HG03439 (cell line): ENCODE data around the gene CCDC74A.
A peak's percentile ranks its signal among the peaks of the same experiment; 100 is the strongest.
"Not testable (repeated sequence)": the region's sequence is repeated elsewhere in the genome, so short reads cannot be mapped to it uniquely, and the experiment has no call there.

Source experiments
- ATAC-seq: cut with Tn5 transposase; IDR thresholded peaks from one replicate; pipeline ENCODE4 v1.9.1; 2021; ENCODE audit warnings: mild to moderate bottlenecking, moderate library complexity; ENCODE audit not compliant: unreplicated experiment

Gene CCDC74A

DNA sequence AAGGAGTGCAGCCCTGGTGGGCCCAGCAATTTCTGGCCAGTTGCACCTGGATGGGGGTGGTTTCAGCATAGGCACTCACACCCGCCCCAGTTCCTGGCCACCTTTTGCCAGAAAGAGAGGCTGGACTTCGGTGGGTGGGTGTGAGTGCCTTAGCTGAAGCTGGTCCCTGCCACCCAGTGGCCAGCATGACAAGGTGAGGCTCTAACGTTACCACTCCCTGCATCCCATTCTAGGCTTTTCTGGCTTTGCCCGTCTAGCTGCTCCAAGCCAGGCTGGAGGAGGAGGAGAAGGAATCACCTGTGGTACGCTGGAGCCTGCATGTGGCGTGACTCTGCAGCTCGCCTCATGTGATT, 17.1 kb downstream of the CCDC74A start:
- not testable (repeated sequence) for ATAC-seq

DNA sequence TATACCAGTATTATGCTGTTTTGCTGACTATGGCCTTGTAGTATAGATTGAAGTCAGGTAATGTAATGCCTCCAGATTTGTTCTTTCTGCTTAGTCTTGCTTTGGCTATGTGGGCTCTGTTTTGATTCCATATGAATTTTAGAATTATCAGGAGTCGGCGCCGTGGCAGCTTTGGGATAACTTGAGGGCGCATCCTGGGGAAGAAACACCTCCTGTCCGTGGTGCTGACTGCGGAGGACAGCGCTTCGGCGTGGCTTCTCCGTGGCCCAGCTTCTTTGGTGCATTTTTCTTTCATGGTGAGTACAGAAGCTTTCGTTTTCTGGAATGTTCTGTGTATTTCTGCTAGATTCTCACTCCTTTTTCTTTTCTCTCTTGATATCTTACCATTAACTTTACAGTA, 25.2 kb downstream of the CCDC74A start:
- no peak for ATAC-seq

DNA sequence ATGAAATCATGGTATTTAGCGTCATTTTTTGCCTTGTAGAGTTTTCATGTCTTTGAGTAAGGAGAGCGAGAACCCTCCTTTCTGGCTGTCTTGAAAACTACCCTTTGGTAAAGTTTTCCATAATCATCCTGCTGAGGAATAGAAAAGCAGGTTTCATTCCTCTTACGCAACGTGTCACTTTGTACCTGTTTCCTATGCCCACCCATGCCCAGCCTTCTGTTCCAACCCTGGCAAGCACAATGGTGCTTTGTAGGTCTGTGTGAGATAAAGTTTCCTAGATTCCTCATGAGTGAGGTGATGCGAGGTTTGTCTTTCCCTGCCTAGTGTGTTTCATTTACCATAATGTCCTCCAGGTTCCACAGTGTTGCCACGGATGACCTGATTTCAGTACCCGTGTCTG, 29.3 kb downstream of the CCDC74A start:
- no peak for ATAC-seq

DNA sequence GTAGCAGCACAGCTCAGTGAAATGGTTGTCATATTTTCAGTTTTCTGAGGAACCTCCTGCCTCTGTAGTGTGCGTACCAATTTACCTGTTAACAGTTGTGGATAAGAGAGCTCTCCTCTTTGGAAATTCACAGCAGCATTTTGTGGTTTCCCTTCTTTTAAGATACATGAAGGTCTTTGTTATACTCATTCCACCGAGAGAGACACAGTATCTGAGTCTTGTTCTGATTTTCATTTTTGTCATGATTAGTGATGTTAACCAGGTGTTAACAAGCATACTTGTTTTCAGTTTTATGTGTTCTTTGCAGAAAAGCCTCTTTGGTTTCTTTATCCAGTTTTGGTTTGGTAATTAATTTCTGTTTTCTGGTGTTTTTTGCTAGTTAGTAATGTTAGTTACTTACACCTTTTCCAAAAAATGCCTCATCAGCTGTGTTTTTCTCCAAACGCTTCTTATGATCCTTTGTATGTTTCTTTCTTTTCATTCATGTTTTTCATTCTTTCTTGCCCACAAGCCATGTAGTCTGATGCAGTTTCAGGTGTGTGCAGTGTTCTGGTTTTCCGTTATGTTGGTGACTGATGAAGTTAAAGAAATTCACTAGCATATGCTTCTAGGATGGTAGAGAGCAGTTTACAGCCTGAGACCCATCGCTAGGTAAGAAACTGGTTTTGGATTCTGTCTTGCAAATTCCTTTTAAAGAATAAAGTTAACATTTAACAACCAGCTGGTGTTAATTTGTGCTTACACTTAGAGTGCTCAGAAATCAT, 30.1 kb downstream of the CCDC74A start:
- no peak for ATAC-seq

DNA sequence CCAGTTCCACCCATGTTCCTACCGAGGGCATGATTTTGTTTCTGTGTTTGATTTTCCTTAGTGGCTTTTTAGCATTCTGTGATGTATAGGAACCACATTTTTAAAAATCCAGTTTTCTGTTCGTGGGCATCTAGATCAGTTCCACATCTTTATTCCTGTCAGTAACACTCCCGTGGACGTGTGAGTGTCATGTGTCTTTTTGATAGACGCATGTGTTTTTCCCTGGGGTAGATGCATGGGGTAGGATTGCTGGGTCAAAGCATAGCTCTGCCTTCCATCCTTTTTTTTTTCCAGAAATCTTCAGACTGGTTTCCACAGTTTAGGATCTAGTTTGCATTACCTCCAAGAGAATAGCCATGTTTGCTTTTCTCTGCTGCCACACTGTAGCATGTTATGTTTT, 38.7 kb downstream of the CCDC74A start:
- ATAC-seq = no peak

DNA sequence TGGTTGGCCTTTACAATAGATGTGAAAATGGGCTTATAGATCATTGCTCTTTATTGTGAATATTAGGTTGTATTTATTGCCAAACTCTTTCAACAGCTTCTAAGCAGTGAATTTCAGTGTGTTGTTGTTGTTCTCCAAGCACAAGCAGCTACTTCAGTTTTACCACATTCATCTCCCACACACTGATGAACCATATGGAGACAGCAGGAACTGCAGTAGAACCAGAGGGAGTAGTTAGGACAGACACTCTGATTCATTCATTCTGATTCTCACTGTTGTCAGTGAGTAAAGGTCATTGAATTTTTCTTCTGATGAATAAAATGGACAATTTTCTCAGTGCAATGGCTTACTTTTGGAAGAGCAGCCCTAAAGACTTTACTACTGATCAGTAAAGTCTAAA, 40.2 kb downstream of the CCDC74A start:
- ATAC-seq = no peak

DNA sequence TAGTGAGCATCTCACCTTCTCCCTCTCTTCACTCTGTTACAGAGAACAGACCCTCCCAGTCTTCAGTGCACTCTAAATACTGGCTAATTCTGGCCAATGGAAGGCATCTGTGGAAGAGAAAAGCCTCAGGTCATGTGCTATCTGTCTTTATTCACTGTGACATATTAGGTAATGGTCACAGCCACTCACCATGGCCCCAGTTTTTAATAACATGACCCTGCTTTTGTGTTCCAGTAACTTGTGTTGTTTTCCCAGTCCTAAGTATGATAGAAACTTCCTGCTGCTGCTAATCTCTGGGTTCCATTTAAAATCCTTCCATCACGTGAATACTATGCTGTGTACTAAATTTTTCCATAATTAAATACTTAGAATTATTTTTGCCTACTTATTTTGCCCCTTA, 40.7 kb downstream of the CCDC74A start:
- ATAC-seq = not testable (repeated sequence)

DNA sequence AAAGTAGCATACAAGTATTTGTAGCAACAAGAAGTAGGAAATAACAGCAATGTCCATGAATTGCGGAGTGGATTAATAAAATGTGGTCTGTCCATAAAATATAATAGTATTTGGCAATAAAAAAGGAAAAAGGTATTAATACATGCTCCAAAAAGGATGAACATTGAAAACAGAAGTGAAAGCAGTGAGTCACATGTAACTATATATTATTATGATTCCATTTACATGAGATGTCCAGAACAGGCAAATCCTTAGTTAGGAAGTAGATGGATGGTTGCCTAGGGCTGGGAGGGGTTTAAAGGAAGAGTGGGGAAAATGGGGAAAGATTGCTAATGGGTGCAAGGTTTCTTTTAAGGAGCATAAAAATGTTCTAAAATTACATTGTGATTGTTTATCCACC, 44.5 kb downstream of the CCDC74A start:
- no peak for ATAC-seq

DNA sequence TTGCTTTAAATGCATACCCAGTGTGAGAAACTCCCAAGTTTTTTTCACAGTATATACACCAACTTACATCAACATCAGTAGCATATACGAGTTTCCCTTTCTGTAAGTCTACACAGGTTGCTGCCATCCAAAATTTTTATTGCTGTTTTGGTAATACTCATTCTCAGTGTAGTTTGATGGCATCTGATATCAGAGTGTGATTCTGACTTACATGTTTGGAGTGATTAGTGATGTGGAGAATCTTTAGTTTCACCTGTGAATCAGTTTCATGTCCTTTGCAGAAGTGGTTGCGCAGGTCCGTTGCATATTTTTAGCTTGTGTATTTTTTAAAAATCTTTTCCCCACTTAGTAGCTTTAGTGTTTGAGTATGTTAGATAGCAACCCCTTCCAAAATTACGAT, 50.1 kb downstream of the CCDC74A start:
- ATAC-seq = no peak

DNA sequence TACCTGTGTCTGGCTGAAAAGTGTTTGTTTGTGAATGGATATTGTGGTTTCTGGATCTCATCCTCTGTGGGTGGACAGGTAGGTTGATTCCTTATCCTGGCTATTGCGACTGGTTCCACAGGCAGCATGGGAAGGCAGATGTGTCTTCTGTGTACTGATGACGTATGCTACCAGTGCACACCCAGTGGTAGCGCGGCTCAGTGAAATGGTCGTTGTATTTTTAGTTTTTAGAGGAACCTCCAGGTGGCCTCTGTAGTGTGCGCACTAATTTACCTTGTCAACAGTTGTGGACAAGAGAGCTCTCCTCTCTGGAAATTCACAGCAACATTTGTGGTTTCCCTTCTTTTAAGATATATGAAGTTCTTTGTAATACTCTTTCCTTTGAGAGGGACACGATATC, 52.5 kb downstream of the CCDC74A start:
- peak; percentile 43 for ATAC-seq
